K562 (cell line): Measurements from ENCODE around the gene ARMC9. TPM values are rescaled to one million over a fixed set of nuclear protein-coding genes. Genes with fewer than 3 reads are reported as not detected.

ENCODE experiments used
- ELK3 ChIP-seq: fragments of 450-650 bp; formaldehyde crosslinking; IDR thresholded peaks from 2 replicates; pipeline ENCODE4 v1.4.0; 2020; ENCODE audit warnings: mild to moderate bottlenecking
- HMGXB4 ChIP-seq: sonication (generic); formaldehyde crosslinking; IDR thresholded peaks from 2 replicates; pipeline ENCODE4 v1.8.1; 2023; ENCODE audit warnings: mild to moderate bottlenecking, missing genetic modification reagents
- MED1 ChIP-seq: sonication (generic); formaldehyde crosslinking; IDR thresholded peaks from 2 replicates; pipeline ENCODE4 v1.8.1; 2023; ENCODE audit warnings: missing genetic modification reagents, borderline replicate concordance
- SRSF1 ChIP-seq: fragments of 200-400 bp; formaldehyde crosslinking; IDR thresholded peaks from 2 replicates; pipeline ENCODE4 v1.6.1; 2017; ENCODE audit warnings: mild to moderate bottlenecking, low read depth, low read length, moderate library complexity
- ZNF121 ChIP-seq: sonication (generic); formaldehyde crosslinking; conservative IDR thresholded peaks from 2 replicates; pipeline ENCODE4 v1.8.0; 2022; ENCODE audit warnings: missing genetic modification reagents
- polyA plus RNA-seq, 8 experiments: library from polyadenylated mRNA; depleted of rRNA in 4 of 8; stranded (reverse) in 5 of 8; unstranded in 3 of 8; fragments of >200 nt; fragmentation: Nextera tagmentation in 2 of 8; fragmentation: Illumina TruSeq in 1 of 8; extraction: Ambion mirVana in 2 of 8; extraction: Trizol in 1 of 8; gene quantifications; 2 replicates each; pipeline versions ENCODE4 v1.2.1 to v1.2.3, GENCODE V29; 2011 to 2014; ENCODE audit warnings: inconsistent platforms in 1 of 8, missing spikeins in 1 of 8
- total RNA-seq, 7 experiments: library from RNA; depleted of rRNA in 6 of 7; stranded (reverse); fragments of >200 nt in 6 of 7; fragmentation: Illumina TruSeq in 2 of 7; extraction: Trizol in 2 of 7; gene quantifications; 2 replicates each; pipeline versions ENCODE4 v1.2.1 to v1.2.3, GENCODE V29; 2011 to 2021; ENCODE audit warnings: low replicate concordance in 1 of 7
- TF ChIP-seq, protein P1 (sequence below): fragments of 450-650 bp; IDR thresholded peaks from 2 replicates; pipeline ENCODE4 v1.6.1; 2016; ENCODE audit warnings: mild to moderate bottlenecking, moderate library complexity

The ARMC9 gene
- total and polyA plus RNA-seq, 9 of the 15 experiments (the other 6 are each of a cell fraction or from before 2014, with no cell fraction given), result 0.36 to 2.3 (median 1.1) TPM

GRCh38 chr2:231413456-231413855, 215.0 kb downstream of the ARMC9 start (continued):
- no peak for TF ChIP-seq HMGXB4 (CRISPR knock-in tag)
- no peak for TF ChIP-seq ELK3 (CRISPR knock-in tag)
- no peak for TF ChIP-seq SRSF1
- TF ChIP-seq ZNF121, result no peak
- TF ChIP-seq, protein P1, sequence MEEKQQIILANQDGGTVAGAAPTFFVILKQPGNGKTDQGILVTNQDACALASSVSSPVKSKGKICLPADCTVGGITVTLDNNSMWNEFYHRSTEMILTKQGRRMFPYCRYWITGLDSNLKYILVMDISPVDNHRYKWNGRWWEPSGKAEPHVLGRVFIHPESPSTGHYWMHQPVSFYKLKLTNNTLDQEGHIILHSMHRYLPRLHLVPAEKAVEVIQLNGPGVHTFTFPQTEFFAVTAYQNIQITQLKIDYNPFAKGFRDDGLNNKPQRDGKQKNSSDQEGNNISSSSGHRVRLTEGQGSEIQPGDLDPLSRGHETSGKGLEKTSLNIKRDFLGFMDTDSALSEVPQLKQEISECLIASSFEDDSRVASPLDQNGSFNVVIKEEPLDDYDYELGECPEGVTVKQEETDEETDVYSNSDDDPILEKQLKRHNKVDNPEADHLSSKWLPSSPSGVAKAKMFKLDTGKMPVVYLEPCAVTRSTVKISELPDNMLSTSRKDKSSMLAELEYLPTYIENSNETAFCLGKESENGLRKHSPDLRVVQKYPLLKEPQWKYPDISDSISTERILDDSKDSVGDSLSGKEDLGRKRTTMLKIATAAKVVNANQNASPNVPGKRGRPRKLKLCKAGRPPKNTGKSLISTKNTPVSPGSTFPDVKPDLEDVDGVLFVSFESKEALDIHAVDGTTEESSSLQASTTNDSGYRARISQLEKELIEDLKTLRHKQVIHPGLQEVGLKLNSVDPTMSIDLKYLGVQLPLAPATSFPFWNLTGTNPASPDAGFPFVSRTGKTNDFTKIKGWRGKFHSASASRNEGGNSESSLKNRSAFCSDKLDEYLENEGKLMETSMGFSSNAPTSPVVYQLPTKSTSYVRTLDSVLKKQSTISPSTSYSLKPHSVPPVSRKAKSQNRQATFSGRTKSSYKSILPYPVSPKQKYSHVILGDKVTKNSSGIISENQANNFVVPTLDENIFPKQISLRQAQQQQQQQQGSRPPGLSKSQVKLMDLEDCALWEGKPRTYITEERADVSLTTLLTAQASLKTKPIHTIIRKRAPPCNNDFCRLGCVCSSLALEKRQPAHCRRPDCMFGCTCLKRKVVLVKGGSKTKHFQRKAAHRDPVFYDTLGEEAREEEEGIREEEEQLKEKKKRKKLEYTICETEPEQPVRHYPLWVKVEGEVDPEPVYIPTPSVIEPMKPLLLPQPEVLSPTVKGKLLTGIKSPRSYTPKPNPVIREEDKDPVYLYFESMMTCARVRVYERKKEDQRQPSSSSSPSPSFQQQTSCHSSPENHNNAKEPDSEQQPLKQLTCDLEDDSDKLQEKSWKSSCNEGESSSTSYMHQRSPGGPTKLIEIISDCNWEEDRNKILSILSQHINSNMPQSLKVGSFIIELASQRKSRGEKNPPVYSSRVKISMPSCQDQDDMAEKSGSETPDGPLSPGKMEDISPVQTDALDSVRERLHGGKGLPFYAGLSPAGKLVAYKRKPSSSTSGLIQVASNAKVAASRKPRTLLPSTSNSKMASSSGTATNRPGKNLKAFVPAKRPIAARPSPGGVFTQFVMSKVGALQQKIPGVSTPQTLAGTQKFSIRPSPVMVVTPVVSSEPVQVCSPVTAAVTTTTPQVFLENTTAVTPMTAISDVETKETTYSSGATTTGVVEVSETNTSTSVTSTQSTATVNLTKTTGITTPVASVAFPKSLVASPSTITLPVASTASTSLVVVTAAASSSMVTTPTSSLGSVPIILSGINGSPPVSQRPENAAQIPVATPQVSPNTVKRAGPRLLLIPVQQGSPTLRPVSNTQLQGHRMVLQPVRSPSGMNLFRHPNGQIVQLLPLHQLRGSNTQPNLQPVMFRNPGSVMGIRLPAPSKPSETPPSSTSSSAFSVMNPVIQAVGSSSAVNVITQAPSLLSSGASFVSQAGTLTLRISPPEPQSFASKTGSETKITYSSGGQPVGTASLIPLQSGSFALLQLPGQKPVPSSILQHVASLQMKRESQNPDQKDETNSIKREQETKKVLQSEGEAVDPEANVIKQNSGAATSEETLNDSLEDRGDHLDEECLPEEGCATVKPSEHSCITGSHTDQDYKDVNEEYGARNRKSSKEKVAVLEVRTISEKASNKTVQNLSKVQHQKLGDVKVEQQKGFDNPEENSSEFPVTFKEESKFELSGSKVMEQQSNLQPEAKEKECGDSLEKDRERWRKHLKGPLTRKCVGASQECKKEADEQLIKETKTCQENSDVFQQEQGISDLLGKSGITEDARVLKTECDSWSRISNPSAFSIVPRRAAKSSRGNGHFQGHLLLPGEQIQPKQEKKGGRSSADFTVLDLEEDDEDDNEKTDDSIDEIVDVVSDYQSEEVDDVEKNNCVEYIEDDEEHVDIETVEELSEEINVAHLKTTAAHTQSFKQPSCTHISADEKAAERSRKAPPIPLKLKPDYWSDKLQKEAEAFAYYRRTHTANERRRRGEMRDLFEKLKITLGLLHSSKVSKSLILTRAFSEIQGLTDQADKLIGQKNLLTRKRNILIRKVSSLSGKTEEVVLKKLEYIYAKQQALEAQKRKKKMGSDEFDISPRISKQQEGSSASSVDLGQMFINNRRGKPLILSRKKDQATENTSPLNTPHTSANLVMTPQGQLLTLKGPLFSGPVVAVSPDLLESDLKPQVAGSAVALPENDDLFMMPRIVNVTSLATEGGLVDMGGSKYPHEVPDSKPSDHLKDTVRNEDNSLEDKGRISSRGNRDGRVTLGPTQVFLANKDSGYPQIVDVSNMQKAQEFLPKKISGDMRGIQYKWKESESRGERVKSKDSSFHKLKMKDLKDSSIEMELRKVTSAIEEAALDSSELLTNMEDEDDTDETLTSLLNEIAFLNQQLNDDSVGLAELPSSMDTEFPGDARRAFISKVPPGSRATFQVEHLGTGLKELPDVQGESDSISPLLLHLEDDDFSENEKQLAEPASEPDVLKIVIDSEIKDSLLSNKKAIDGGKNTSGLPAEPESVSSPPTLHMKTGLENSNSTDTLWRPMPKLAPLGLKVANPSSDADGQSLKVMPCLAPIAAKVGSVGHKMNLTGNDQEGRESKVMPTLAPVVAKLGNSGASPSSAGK, result no peak
- no peak for TF ChIP-seq MED1 (CRISPR knock-in tag)
